Measurements from ENCODE around the gene FBLN7.

Gene FBLN7

GRCh38 chr2:112141626-112142007, 3.4 kb downstream of the FBLN7 start:
- DNase-seq = peak; percentile 51

DNA sequence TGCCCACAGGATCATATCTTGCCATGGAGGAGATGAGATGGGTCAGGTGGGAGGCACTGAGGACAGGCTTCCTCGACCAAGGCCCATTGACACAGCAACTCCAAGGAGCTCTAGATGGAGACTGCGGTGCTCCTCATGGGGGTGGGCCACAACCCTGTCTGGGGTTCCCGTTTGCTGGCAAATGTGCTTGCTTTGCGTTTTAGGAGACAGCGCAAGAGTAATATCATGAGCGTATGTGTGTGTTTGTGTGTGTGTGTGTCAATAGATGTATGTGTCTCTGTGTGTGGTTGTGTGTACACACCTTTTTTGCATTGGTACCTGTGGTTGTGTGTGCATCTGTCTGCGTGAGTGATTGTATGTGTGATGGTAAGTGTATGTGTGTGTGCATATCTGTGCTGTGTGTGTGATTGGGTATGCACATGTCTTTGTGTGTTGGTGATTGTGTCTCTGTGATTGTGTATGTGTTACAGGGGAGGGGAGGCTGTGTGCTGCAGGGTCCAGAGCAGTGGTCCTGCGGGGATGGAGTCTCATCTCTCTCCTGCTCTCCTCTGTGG, 4.4 kb downstream of the FBLN7 start:
- DNase-seq = no peak

- DNase-seq = no peak
Measured at GRCh38 chr2:112143150-112143549, 5.0 kb downstream of the FBLN7 start.

DNA sequence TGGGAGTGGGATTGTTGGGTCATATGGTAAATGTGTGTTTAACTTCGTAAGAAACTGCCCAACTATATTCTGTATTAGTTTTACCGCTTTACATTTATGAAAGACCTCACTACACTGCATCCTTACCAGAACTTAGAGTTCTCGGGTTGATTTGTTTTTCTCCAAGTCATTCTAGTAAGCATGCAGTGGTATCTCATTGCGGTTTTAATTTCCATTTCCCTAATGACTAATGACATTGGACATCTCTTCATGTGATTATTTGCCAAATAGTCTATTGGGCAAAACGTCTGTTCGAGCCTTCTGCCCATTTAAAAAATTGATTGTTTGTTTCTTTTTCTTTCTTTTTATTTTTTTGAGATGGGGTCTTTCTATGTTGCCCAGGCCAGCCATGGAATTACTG, 6.8 kb downstream of the FBLN7 start:
- DNase-seq = no peak

DNA sequence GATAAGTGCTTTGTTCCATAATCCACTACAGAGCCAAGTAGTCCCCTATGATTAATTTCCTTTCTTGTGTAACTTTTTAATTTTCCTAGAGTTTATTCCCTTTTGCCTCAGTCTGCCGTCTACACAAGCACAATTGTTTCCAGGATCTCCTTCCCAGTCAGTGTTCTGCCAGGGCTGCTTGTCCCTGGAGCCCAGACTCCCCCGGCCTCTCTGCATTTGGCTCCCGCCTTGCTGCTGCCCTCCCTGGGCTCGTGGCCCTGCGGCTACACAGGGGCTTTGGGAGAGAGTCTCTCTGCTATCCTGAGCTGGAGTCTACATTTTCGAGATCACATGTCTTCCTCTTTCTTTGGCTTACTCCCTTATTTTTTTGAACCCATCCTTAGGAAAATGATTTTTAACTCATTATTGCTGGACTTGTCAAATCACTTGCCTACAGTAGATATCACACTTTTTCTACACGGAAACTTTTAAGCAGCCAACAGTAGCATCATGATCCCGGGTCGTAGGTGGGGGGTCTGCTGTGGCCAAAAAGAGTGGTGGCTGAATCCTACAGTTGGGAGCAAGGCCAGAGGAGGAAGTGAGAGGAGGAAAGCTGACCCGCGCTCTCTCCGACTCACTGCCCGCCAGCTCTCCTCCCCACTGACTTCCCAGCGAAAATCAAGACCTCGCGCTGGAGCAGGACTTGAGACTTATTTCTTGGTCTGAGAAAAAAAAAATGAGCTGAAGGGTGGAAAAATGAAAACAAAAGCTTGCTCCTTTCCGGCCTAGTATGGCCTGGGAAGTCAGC, 9.4 kb downstream of the FBLN7 start:
- DNase-seq = no peak

DNA sequence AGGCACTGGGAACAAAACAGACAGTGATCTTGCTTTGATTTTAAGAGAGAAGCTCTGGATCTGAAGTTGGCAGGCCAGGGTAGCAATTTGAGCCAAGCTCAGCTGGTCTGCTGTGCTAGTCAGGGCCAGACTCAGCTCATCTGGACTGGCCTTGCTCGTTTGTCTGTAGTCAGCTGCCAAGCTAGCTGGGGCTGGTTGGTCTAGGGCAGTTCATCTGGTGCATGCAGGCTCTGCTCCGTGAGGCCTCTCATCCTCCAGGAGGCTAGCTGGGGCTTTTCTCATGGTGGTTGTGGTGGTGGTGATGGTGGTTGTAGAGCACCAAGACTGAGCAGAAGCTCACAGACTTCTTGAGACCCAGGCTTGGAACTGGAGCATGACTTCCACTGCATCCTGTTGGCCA, 10.3 kb downstream of the FBLN7 start:
- DNase-seq = no peak

- DNase-seq = no peak
Measured at GRCh38 chr2:112149194-112149593, 11.0 kb downstream of the FBLN7 start.

GRCh38 chr2:112149866-112150435, 11.8 kb downstream of the FBLN7 start:
- no peak for DNase-seq

DNA sequence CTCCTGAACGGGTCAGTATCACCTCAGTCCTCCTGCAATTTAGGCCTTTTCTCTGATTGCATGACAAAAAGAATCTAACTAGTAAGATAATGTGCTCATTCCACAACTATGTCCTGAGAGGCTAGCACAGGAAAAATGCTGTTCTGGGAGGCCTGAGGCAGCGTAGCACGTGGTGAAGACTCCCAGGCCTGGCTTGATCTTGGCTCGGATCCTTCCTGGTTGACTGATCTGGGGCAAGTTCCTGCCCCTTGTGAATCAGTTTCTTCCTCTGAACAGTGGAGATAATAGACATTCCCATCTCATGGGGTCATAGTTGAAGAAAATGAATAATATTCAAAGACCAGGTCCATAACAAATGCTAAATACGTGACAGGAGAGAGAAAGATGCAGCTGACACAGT, 12.3 kb downstream of the FBLN7 start:
- no peak for DNase-seq

GRCh38 chr2:112150851-112151250, 12.7 kb downstream of the FBLN7 start:
- no peak for DNase-seq

GRCh38 chr2:112151271-112151670, 13.1 kb downstream of the FBLN7 start:
- DNase-seq = no peak

DNA sequence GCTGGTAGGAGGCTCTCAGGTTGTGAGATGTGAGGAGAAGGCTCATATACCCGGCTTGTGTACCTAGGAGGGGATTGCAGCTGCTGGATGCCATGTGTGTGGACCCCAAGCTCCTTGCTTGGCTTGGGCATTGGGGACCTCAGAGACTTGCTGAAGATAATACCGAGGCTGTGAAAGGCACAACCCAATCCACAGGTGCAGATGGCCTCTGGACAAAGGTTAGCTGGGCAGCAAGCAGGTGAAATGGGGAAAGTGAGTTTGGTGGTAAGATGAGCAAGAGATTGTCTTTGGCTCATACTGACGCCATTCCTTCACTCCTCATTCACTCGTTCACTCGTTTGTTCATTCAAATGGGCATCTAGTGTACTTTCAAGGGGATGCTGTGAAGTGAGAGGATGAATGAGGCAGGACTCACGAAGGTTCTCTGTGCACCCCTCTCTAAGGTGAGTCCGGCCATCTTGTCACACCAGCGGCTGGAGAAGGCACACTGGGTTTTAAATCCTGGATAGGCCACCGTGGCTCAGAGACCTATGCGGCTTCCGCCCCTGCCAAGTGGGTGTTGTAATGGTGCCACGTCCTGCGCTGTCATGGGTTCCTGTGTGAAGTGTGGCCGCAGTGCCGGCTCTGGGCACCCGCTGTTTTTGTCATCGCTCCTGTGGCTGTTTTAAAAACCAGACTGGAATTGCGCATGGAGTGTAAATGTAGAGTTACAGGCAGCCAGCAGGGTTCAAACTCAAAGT, 13.7 kb downstream of the FBLN7 start:
- DNase-seq = no peak

- DNase-seq = no peak
Measured at GRCh38 chr2:112152476-112153178, 14.4 kb downstream of the FBLN7 start.

DNA sequence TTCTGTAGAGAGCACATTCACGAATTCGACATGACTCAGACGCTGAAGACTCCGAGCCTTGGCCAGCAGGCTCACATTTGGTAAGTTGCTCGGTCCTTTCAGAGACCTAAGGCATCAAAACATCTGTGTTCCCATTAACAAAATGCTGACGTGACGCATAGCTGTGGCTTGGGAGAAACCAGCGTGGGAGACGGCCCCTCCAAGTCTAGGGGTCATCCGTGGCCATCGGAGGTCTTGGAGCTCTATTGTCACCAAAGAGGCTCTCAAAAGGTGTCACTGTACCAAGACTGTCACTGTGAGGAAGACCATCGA, 14.9 kb downstream of the FBLN7 start:
- no peak for DNase-seq

GRCh38 chr2:112153501-112153900, 15.3 kb downstream of the FBLN7 start:
- DNase-seq = no peak

GRCh38 chr2:112154246-112155117, 16.3 kb downstream of the FBLN7 start:
- no peak for DNase-seq

GRCh38 chr2:112155331-112156151, 17.4 kb downstream of the FBLN7 start:
- DNase-seq = no peak

- no peak for DNase-seq
Measured at GRCh38 chr2:112156152-112156986, 18.2 kb downstream of the FBLN7 start.

DNA sequence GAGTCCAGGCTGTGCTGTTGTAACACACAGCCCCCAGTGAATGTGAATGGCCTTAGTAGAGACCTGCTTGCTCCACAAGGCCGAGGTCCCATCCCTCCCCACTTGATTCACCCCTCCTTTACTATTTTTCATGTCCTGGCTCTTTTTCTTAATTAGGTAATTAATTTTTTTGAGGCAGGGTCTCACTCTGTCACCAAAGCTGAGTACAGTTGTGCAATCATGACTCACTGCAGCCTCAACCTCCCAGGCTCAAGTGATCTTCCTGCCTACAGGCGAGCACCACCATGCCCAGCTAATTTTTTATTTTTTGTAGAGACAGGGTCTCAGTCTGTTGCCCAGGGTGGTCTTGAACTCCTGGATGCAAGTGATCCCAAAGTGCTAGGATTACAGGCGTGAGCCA, 19.3 kb downstream of the FBLN7 start:
- DNase-seq = no peak

GRCh38 chr2:112159454-112159921, 21.3 kb downstream of the FBLN7 start:
- no peak for DNase-seq

All from DMS79 treated with DMSO at 0.1 percent for 48 hours (cell line).